MM.1S (cell line): ENCODE results near the gene DPP6.

Experiments used
- CTCF ChIP-seq: fragments of 300-600 bp; sonication (generic); IDR thresholded peaks from 2 replicates; pipeline ENCODE4 v1.5.1; 2016; ENCODE audit warnings: antibody characterized with exemption, low read length, mixed read lengths
- EZH2 ChIP-seq: fragments of 300-600 bp; sonication (generic); optimal IDR thresholded peaks from 2 replicates; pipeline ENCODE3; 2017; ENCODE audit warnings: low read depth, mild to moderate bottlenecking, antibody characterized with exemption, low read length, mixed read lengths
- EZH2phosphoT487 ChIP-seq: fragments of 300-600 bp; sonication (generic); IDR thresholded peaks from 2 replicates; pipeline ENCODE4 v1.6.1; 2018; ENCODE audit warnings: antibody characterized with exemption, low read length

- TF ChIP-seq CTCF, result no peak
- TF ChIP-seq EZH2, result no peak
- TF ChIP-seq EZH2phosphoT487, result no peak
These were observed 701.0 kb downstream of the DPP6 start for GRCh38 chr7:154753226-154753625.
